WTC11 (cell line): ENCODE results near the gene CD320. TPM values are rescaled to one million over a fixed set of nuclear protein-coding genes. Genes with fewer than 3 reads are reported as not detected.

Experiments used
- ATAC-seq: fragments of 200-7000 bp; cut with Tn5 transposase; 2 replicates; pipeline ENCODE4 v1.10.0; 2021; ENCODE audit warnings: mild to moderate bottlenecking, moderate library complexity
- CTCF ChIA-PET: fragments of 300-600 bp; sonication (Branson Sonifier 250); formaldehyde crosslinking; loops from one replicate; lab custom pipeline; 2021; ENCODE audit warnings: antibody characterized with exemption; lab: Charles Lee
- POLR2A ChIA-PET: fragments of 350-600 bp; sonication (Branson Sonifier 250); formaldehyde crosslinking; loops from one replicate; lab custom pipeline; 2021; ENCODE audit warnings: antibody characterized with exemption; lab: Charles Lee
- DNase-seq: peaks from one replicate; pipeline ENCODE4 v3.0.0; 2021; ENCODE audit warnings: low spot score
- H3K27ac Mint-ChIP-seq: 2 replicates; pipeline ENCODE4 v1.8.0; 2021; ENCODE audit warnings: mixed read lengths
- H3K27me3 Mint-ChIP-seq: 2 replicates; pipeline ENCODE4 v1.8.0; 2021; ENCODE audit warnings: low read depth, mild to moderate bottlenecking, moderate library complexity, mixed read lengths
- H3K36me3 Mint-ChIP-seq: 2 replicates; pipeline ENCODE4 v1.8.0; 2021; ENCODE audit warnings: mixed read lengths
- H3K4me1 Mint-ChIP-seq: 2 replicates; pipeline ENCODE4 v1.8.0; 2022; ENCODE audit warnings: mixed read lengths
- H3K4me3 Mint-ChIP-seq: 2 replicates; pipeline ENCODE4 v1.8.0; 2021; ENCODE audit warnings: mild to moderate bottlenecking, moderate library complexity, mixed read lengths
- H3K9me3 Mint-ChIP-seq: 2 replicates; pipeline ENCODE4 v1.8.0; 2021; ENCODE audit warnings: mixed read lengths
- ATF6 ChIP-seq: sonication (generic); formaldehyde crosslinking; IDR thresholded peaks from 2 replicates; pipeline ENCODE4 v1.8.1; 2023; ENCODE audit warnings: mild to moderate bottlenecking, missing genetic modification reagents
- CDX4 ChIP-seq: fragments of 250-450 bp; sonication (Bioruptor Pico); IDR thresholded peaks from 2 replicates; pipeline ENCODE4 v1.9.0; 2021; ENCODE audit warnings: moderate library complexity, mild to moderate bottlenecking, inconsistent platforms, borderline replicate concordance
- CREM ChIP-seq: sonication (generic); formaldehyde crosslinking; IDR thresholded peaks from 2 replicates; pipeline ENCODE4 v1.8.1; 2022; ENCODE audit warnings: mild to moderate bottlenecking, missing genetic modification reagents, moderate library complexity
- CTCF ChIP-seq: fragments of 200-600 bp; IDR thresholded peaks from 2 replicates; pipeline ENCODE4 v1.8.0; 2022; ENCODE audit warnings: antibody characterized with exemption
- GABPB1 ChIP-seq: sonication (generic); formaldehyde crosslinking; IDR thresholded peaks from 2 replicates; pipeline ENCODE4 v1.8.1; 2023; ENCODE audit warnings: mild to moderate bottlenecking, missing genetic modification reagents
- MYBL2 ChIP-seq: sonication (generic); formaldehyde crosslinking; IDR thresholded peaks from 2 replicates; pipeline ENCODE4 v1.8.1; 2023; ENCODE audit warnings: mild to moderate bottlenecking, moderate library complexity, missing genetic modification reagents
- NFATC4 ChIP-seq: fragments of 250-450 bp; sonication (Bioruptor Pico); IDR thresholded peaks from 2 replicates; pipeline ENCODE4 v1.9.0; 2021; ENCODE audit warnings: mild to moderate bottlenecking
- SOX15 ChIP-seq: fragments of 250-450 bp; sonication (Bioruptor Pico); IDR thresholded peaks from 2 replicates; pipeline ENCODE4 v1.9.0; 2021; ENCODE audit warnings: mild to moderate bottlenecking
- ZNF281 ChIP-seq: sonication (generic); formaldehyde crosslinking; IDR thresholded peaks from 2 replicates; pipeline ENCODE4 v1.8.0; 2023; ENCODE audit warnings: mild to moderate bottlenecking, missing genetic modification reagents
- ZNF396 ChIP-seq: fragments of 250-450 bp; sonication (Bioruptor Pico); IDR thresholded peaks from 2 replicates; pipeline ENCODE4 v1.8.0; 2021; ENCODE audit warnings: mild to moderate bottlenecking, moderate library complexity, borderline replicate concordance
- ZNF512 ChIP-seq: sonication (generic); formaldehyde crosslinking; IDR thresholded peaks from 2 replicates; pipeline ENCODE4 v1.8.1; 2022; ENCODE audit warnings: missing genetic modification reagents, borderline replicate concordance
- total RNA-seq: library from RNA; stranded (reverse); gene quantifications from 3 replicates; pipeline ENCODE4 v1.2.3, GENCODE V29; 2021

Gene CD320
- total RNA-seq, 1 experiment from 2014 or later: 107 TPM

GRCh38 chr19:8340341-8341096 is 32.4 kb upstream of the CD320 start:
- TF ChIP-seq GABPB1 (CRISPR knock-in tag) (0 out of 2 replicates have a peak, but pooled peaks have one; percentile 44), ZNF512 (CRISPR knock-in tag) (no peak)
- CTCF ChIA-PET: interaction anchor here (1.0 to 4.8 kb wide), 3 partner anchors 13 to 104 kb away, joined by 3 to 39 read pairs (median 3); partner anchors contain the start of gene HNRNPM
- DNase-seq: peak; percentile 39
- H3K4me3 Mint-ChIP-seq: no peak overlapping the region
- H3K27ac Mint-ChIP-seq: no peak overlapping the region
- peak; percentile 12 for ATAC-seq
- POLR2A ChIA-PET: interaction anchor here (0.6 to 1.3 kb wide), 2 partner anchors 173 to 241 kb away, joined by 3 read pairs; partner anchors contain the start of gene ZNF414
- H3K27me3 Mint-ChIP-seq: peaks cover 61% of the 10 kb centered on the region
- peaks cover 23% of the 10 kb centered on the region for H3K4me1 Mint-ChIP-seq
- H3K9me3 Mint-ChIP-seq: no peaks in the 10 kb centered on the region
- no peaks in the 10 kb centered on the region for H3K36me3 Mint-ChIP-seq

GRCh38 chr19:8338835-8339234 is 30.7 kb upstream of the CD320 start:
- Mint-ChIP-seq H3K4me1 (peaks cover 26% of the 10 kb centered on the region), H3K9me3 (no peaks in the 10 kb centered on the region), H3K36me3 (no peaks in the 10 kb centered on the region), H3K27me3 (peaks cover 59% of the 10 kb centered on the region), H3K4me3 (no peak overlapping the region), H3K27ac (peak overlapping the region; percentile 61; the same call in 1 of the 2 replicates)
- ChIA-PET POLR2A (interaction anchor here (0.6 to 0.7 kb wide), 2 partner anchors 38 to 180 kb away, joined by 4 read pairs; no protein-coding TSS in a partner anchor), CTCF (interaction anchor here (0.6 to 5.7 kb wide), 9 partner anchors 9 to 1907 kb away, joined by 3 to 38 read pairs (median 3); no protein-coding TSS in a partner anchor)
- ATAC-seq (no peak), DNase-seq (no peak)
- TF ChIP-seq MYBL2 (CRISPR knock-in tag) (no peak), CREM (CRISPR knock-in tag) (no peak), NFATC4 (CRISPR knock-in tag) (no peak), ATF6 (no peak), ZNF281 (CRISPR knock-in tag) (no peak), SOX15 (CRISPR knock-in tag) (no peak), CTCF (no peak)

- no peak overlapping the region for H3K4me3 Mint-ChIP-seq
- TF ChIP-seq ZNF396 (CRISPR knock-in tag) (no peak), CDX4 (CRISPR knock-in tag) (no peak)
- TF ChIP-seq, all 79 proteins: peak for 0
- ChIA-PET POLR2A (interaction anchor here (0.7 kb wide), 2 partner anchors 648 to 1434 kb away, joined by 3 to 5 read pairs; no protein-coding TSS in a partner anchor), CTCF (interaction anchor here (1.3 to 5.7 kb wide), 2 partner anchors 10 to 16 kb away, joined by 8 to 38 read pairs; no protein-coding TSS in a partner anchor)
- no peaks in the 10 kb centered on the region for H3K36me3 Mint-ChIP-seq
- DNase-seq (no peak), ATAC-seq (no peak)
- H3K4me1 Mint-ChIP-seq: peaks cover 26% of the 10 kb centered on the region
- peaks cover 63% of the 10 kb centered on the region for H3K27me3 Mint-ChIP-seq
- H3K27ac Mint-ChIP-seq: no peak overlapping the region
- H3K9me3 Mint-ChIP-seq: no peaks in the 10 kb centered on the region
These were observed 29.6 kb upstream of the CD320 start for GRCh38 chr19:8337728-8338127.
